ENCODE measurements around the gene BANP.
"Not testable (repeated sequence)": the region's sequence is repeated elsewhere in the genome, so short reads cannot be mapped to it uniquely, and the experiment has no call there.

Gene BANP, protein sequence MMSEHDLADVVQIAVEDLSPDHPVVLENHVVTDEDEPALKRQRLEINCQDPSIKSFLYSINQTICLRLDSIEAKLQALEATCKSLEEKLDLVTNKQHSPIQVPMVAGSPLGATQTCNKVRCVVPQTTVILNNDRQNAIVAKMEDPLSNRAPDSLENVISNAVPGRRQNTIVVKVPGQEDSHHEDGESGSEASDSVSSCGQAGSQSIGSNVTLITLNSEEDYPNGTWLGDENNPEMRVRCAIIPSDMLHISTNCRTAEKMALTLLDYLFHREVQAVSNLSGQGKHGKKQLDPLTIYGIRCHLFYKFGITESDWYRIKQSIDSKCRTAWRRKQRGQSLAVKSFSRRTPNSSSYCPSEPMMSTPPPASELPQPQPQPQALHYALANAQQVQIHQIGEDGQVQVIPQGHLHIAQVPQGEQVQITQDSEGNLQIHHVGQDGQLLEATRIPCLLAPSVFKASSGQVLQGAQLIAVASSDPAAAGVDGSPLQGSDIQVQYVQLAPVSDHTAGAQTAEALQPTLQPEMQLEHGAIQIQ

DNA sequence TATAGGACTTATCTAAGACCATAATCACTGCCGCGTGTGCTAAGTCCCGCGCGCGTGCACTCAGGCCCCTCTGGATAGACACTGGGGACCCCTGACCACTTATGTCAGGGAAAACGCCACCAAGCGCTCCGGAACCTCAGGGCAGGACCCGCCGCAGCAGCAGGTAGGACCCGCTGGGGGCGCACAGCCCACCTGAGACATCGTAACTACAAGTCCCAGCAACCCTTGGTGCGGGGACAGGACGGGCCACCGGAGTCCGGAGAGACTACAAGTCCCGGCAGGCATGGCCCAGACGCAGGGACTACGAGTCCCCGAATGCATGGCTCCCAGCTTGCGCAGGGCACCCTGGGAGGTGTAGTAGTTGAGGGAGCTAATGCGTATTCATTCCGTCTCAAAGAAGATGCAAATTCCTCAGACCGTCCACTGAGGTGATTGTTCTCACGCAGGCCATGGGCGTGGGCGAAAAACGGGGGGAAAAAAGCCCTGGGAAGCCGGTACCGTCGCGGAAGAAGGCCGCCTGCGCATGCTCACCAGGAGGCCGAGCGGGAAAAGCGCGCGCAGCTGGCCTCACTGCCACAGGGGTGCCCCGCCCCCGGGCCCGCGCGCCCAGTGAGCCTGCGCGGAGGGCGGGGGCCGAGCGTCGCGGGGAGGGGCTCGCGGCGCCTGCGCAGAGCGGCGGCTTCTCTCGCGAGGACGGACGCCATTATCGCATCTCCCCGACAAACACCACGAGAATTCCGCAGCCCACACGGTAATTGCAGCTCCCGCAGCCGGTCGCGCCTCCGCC is at the start of gene BANP:
TSS of gene BANP (plus strand) at position 670 of the 787 bp plus-strand sequence. CDS start 23,682 bp downstream, outside the sequence.
- no peaks in the 10 kb centered on the region for H3K9me3 ChIP-seq (ENCODE audit: severe bottlenecking)
- DNase-seq = peak; percentile 95
- no peaks in the 10 kb centered on the region for H3K36me3 ChIP-seq
- H3K27ac ChIP-seq = peak within 1 kb of the TSS; percentile 100
- TF ChIP-seq, protein P1, sequence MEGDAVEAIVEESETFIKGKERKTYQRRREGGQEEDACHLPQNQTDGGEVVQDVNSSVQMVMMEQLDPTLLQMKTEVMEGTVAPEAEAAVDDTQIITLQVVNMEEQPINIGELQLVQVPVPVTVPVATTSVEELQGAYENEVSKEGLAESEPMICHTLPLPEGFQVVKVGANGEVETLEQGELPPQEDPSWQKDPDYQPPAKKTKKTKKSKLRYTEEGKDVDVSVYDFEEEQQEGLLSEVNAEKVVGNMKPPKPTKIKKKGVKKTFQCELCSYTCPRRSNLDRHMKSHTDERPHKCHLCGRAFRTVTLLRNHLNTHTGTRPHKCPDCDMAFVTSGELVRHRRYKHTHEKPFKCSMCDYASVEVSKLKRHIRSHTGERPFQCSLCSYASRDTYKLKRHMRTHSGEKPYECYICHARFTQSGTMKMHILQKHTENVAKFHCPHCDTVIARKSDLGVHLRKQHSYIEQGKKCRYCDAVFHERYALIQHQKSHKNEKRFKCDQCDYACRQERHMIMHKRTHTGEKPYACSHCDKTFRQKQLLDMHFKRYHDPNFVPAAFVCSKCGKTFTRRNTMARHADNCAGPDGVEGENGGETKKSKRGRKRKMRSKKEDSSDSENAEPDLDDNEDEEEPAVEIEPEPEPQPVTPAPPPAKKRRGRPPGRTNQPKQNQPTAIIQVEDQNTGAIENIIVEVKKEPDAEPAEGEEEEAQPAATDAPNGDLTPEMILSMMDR (IDR thresholded peaks at IDR 0.05; ENCODE audit: low read depth, low read length) = peak; percentile 56
- H3K27me3 ChIP-seq (ENCODE audit: insufficient read depth, low read depth, severe bottlenecking) = no peaks in the 10 kb centered on the region
- H3K4me3 ChIP-seq (ENCODE audit: low read depth, low read length) = peak within 1 kb of the TSS; percentile 54

GRCh38 chr16:87904963-87905362 is 46.3 kb upstream of the BANP start:
- not testable (repeated sequence) for H3K27ac ChIP-seq; H3K9me3 ChIP-seq (ENCODE audit: severe bottlenecking); DNase-seq; H3K36me3 ChIP-seq; H3K27me3 ChIP-seq (ENCODE audit: insufficient read depth, low read depth, severe bottlenecking); H3K4me3 ChIP-seq (ENCODE audit: low read depth, low read length)

GRCh38 chr16:87905521-87905920 is 45.7 kb upstream of the BANP start:
- H3K27me3 ChIP-seq (ENCODE audit: insufficient read depth, low read depth, severe bottlenecking); H3K27ac ChIP-seq; H3K9me3 ChIP-seq (ENCODE audit: severe bottlenecking); DNase-seq; H3K36me3 ChIP-seq; H3K4me3 ChIP-seq (ENCODE audit: low read depth, low read length): not testable (repeated sequence)

DNA sequence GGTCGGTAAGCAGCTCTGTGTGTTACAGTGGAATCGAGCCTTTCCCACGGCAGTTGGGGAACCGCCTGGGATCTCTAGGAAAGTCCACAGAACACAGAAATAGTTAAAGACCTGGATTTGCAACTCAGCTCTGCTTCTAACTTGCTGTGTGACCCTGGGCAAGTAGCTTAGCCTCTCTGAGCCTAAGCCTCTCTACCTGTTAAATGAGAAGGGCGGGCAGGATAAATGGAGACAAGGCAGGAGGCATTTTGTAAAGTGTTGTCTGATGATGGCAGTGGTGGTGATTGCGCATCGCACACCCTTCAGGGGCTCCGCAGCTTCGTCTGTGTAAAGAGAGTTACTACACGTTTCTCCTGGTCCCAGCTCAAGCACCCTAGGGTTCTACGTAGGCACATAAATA is 43.1 kb upstream of the BANP start:
- DNase-seq; H3K27me3 ChIP-seq (ENCODE audit: insufficient read depth, low read depth, severe bottlenecking); H3K36me3 ChIP-seq; H3K27ac ChIP-seq; H3K9me3 ChIP-seq (ENCODE audit: severe bottlenecking); H3K4me3 ChIP-seq (ENCODE audit: low read depth, low read length): not testable (repeated sequence)

DNA sequence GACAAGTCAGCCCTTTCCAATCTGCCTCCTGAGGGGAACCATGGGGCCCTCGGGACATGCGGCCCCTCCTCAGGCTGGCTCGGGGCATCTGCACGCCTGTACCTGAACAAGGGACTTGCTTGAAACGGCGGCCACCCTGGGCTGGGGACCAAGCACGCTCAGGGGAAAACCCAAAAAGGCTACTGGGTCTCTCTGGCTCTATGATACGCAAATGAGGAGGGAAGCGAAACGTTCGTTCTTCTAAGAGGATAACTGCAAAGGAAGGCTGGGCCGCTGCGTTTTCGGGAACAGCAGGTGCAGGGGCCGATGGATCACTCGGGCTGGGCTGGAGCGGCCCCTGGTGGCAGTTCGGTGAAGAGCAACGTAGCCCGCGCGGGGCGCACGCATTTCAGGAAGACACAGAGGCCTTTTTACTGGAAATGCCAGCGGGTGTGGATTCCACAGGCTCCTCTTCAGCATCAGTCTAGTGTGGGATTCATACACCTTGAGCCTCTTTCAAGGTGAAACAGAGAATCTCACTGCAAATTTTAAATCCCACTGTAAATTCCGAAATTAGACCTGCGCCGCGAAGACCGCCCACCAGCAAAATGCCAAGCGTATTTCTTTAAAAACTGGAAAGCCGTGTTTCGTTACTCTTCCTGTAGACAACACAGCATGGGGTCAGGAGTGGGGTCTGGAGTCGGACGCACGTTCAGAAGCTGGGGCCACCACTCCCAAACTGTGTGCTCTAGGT is 41.9 kb upstream of the BANP start:
- H3K27ac ChIP-seq = not testable (repeated sequence)
- DNase-seq = peak; percentile 62

GRCh38 chr16:87911106-87911763 is 40.0 kb upstream of the BANP start:
- H3K27ac ChIP-seq; DNase-seq; H3K4me3 ChIP-seq (ENCODE audit: low read depth, low read length); H3K9me3 ChIP-seq (ENCODE audit: severe bottlenecking); H3K27me3 ChIP-seq (ENCODE audit: insufficient read depth, low read depth, severe bottlenecking); H3K36me3 ChIP-seq: not testable (repeated sequence)

More for the DNA sequence above, 41.9 kb upstream of the BANP start:
- H3K4me3 ChIP-seq (ENCODE audit: low read depth, low read length); H3K27me3 ChIP-seq (ENCODE audit: insufficient read depth, low read depth, severe bottlenecking); H3K9me3 ChIP-seq (ENCODE audit: severe bottlenecking); H3K36me3 ChIP-seq: not testable (repeated sequence)
- TF ChIP-seq, protein P1 (IDR thresholded peaks at IDR 0.05; ENCODE audit: low read depth, low read length) = peak; percentile 69

- not testable (repeated sequence) for DNase-seq; H3K27me3 ChIP-seq (ENCODE audit: insufficient read depth, low read depth, severe bottlenecking); H3K27ac ChIP-seq; H3K9me3 ChIP-seq (ENCODE audit: severe bottlenecking); H3K4me3 ChIP-seq (ENCODE audit: low read depth, low read length); H3K36me3 ChIP-seq
Measured at GRCh38 chr16:87912691-87913090, 38.5 kb upstream of the BANP start.

- DNase-seq; H3K9me3 ChIP-seq (ENCODE audit: severe bottlenecking); H3K27ac ChIP-seq; H3K27me3 ChIP-seq (ENCODE audit: insufficient read depth, low read depth, severe bottlenecking); H3K36me3 ChIP-seq; H3K4me3 ChIP-seq (ENCODE audit: low read depth, low read length): not testable (repeated sequence)
Measured at GRCh38 chr16:87914021-87914725, 37.1 kb upstream of the BANP start.
